Measurements from ENCODE around the gene PHF3. TPM values are rescaled to one million over a fixed set of nuclear protein-coding genes. Genes with fewer than 3 reads are reported as not detected.
"Not testable (repeated sequence)": the region's sequence is repeated elsewhere in the genome, so short reads cannot be mapped to it uniquely, and the experiment has no call there.

Gene PHF3
- total RNA-seq, 1 donor from 2014 or later: 46.2 TPM

GRCh38 chr6:63745784-63746183, 110.2 kb downstream of the PHF3 start:
- peaks cover 4% of the 10 kb centered on the region for H3K27me3 Mint-ChIP-seq (ENCODE audit: low read depth)
- no peak overlapping the region for H3K27ac Mint-ChIP-seq (ENCODE audit: unreplicated experiment)
- H3K9me3 Mint-ChIP-seq: peaks cover 6% of the 10 kb centered on the region
- no peak overlapping the region for H3K4me3 Mint-ChIP-seq
- no peak for TF ChIP-seq CTCF (conservative IDR thresholded peaks at IDR 0.05)
- no peaks in the 10 kb centered on the region for H3K36me3 Mint-ChIP-seq (ENCODE audit: low read depth)
- H3K4me1 Mint-ChIP-seq: no peaks in the 10 kb centered on the region
- no peak for DNase-seq (ENCODE audit: low read depth, low spot score)

- Mint-ChIP-seq H3K27me3 (ENCODE audit: low read depth) (no peaks in the 10 kb centered on the region), H3K9me3 (peaks cover 7% of the 10 kb centered on the region), H3K4me3 (no peak overlapping the region), H3K4me1 (no peaks in the 10 kb centered on the region), H3K27ac (ENCODE audit: unreplicated experiment) (no peak overlapping the region), H3K36me3 (ENCODE audit: low read depth) (peaks cover under 1% of the 10 kb centered on the region)
- no peak for TF ChIP-seq CTCF (conservative IDR thresholded peaks at IDR 0.05)
- no peak for DNase-seq (ENCODE audit: low read depth, low spot score)
Measured at GRCh38 chr6:63750400-63750799, 114.8 kb downstream of the PHF3 start.

GRCh38 chr6:63757275-63757674, 121.7 kb downstream of the PHF3 start:
- not testable (repeated sequence) for H3K27ac Mint-ChIP-seq (ENCODE audit: unreplicated experiment); DNase-seq (ENCODE audit: low read depth, low spot score); H3K9me3 Mint-ChIP-seq; H3K27me3 Mint-ChIP-seq (ENCODE audit: low read depth); H3K4me1 Mint-ChIP-seq; H3K4me3 Mint-ChIP-seq; H3K36me3 Mint-ChIP-seq (ENCODE audit: low read depth)

GRCh38 chr6:63757826-63758225, 122.2 kb downstream of the PHF3 start:
- Mint-ChIP-seq H3K27ac (ENCODE audit: unreplicated experiment) (no peak overlapping the region), H3K9me3 (peaks cover 5% of the 10 kb centered on the region), H3K27me3 (ENCODE audit: low read depth) (no peaks in the 10 kb centered on the region), H3K36me3 (ENCODE audit: low read depth) (peaks cover 8% of the 10 kb centered on the region), H3K4me3 (no peak overlapping the region), H3K4me1 (no peaks in the 10 kb centered on the region)
- DNase-seq (ENCODE audit: low read depth, low spot score): no peak
- TF ChIP-seq CTCF (conservative IDR thresholded peaks at IDR 0.05): no peak

GRCh38 chr6:63759605-63760105, 124.1 kb downstream of the PHF3 start:
- H3K27ac Mint-ChIP-seq (ENCODE audit: unreplicated experiment): no peak overlapping the region
- peaks cover 5% of the 10 kb centered on the region for H3K9me3 Mint-ChIP-seq
- no peaks in the 10 kb centered on the region for H3K4me1 Mint-ChIP-seq
- no peak for DNase-seq (ENCODE audit: low read depth, low spot score)
- H3K4me3 Mint-ChIP-seq: no peak overlapping the region
- peaks cover 8% of the 10 kb centered on the region for H3K36me3 Mint-ChIP-seq (ENCODE audit: low read depth)
- peaks cover 6% of the 10 kb centered on the region for H3K27me3 Mint-ChIP-seq (ENCODE audit: low read depth)
- TF ChIP-seq CTCF (conservative IDR thresholded peaks at IDR 0.05): no peak

- Mint-ChIP-seq H3K4me1 (no peaks in the 10 kb centered on the region), H3K4me3 (no peak overlapping the region), H3K36me3 (ENCODE audit: low read depth) (peaks cover 8% of the 10 kb centered on the region), H3K27ac (ENCODE audit: unreplicated experiment) (no peak overlapping the region), H3K9me3 (peaks cover 3% of the 10 kb centered on the region), H3K27me3 (ENCODE audit: low read depth) (peaks cover 6% of the 10 kb centered on the region)
- no peak for TF ChIP-seq CTCF (conservative IDR thresholded peaks at IDR 0.05)
- DNase-seq (ENCODE audit: low read depth, low spot score): no peak
Measured at GRCh38 chr6:63760199-63760598, 124.6 kb downstream of the PHF3 start.
